Right kidney (tissue), 1 donor: ENCODE measurements around the gene OR51V1.
"Not testable (repeated sequence)": the region's sequence is repeated elsewhere in the genome, so short reads cannot be mapped to it uniquely, and the experiment has no call there.

Experiments
- DNase-seq: peaks from one replicate; pipeline ENCODE4 v3.0.0-alpha.2; 2016

The OR51V1 gene

GRCh38 chr11:5230266-5230665, 29.8 kb upstream of the OR51V1 start:
- no peak for DNase-seq

- DNase-seq: no peak
These were observed 29.3 kb upstream of the OR51V1 start for GRCh38 chr11:5229796-5230195.

- no peak for DNase-seq
These were observed 28.9 kb upstream of the OR51V1 start for GRCh38 chr11:5229356-5229755.

DNA sequence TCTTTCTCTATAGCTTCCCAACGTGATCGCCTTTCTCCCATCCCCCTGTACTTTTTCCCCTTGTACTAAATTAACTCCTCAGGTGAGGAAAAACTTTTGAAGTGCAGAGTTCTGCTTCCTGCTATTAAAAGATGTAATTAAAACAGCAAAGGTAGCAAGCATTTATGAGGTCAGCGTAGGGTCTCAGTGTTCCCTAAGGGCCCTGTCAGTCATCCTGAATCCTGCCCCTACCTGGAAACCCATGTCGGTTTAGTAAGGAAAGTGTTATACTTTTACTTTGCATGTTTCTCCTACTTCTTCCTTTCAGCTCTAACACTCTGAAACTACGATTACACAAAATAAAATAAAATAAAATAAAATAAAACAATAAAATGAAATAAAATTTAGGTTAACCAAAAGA, 27.6 kb upstream of the OR51V1 start:
- DNase-seq: no peak

DNA sequence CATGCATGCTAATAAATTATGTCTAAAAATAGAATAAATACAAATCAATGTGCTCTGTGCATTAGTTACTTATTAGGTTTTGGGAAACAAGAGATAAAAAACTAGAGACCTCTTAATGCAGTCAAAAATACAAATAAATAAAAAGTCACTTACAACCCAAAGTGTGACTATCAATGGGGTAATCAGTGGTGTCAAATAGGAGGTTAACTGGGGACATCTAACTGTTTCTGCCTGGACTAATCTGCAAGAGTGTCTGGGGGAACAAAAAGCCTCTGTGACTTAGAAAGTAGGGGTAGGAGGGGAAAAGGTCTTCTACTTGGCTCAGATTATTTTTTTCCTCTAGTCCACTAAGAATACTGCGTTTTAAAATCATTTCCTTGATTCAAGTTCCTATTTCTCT, 27.2 kb upstream of the OR51V1 start:
- no peak for DNase-seq

- no peak for DNase-seq
These were observed 26.3 kb upstream of the OR51V1 start, which contains the start of gene HBB for GRCh38 chr11:5226732-5227310. Gene HBB, minus strand, starts transcription at chr11:5227071. Its CDS starts 50 bp downstream, at chr11:5227021.

- DNase-seq: no peak
These were observed 25.0 kb upstream of the OR51V1 start for GRCh38 chr11:5225480-5225871.

- no peak for DNase-seq
These were observed 24.3 kb upstream of the OR51V1 start for GRCh38 chr11:5224538-5225479.

DNA sequence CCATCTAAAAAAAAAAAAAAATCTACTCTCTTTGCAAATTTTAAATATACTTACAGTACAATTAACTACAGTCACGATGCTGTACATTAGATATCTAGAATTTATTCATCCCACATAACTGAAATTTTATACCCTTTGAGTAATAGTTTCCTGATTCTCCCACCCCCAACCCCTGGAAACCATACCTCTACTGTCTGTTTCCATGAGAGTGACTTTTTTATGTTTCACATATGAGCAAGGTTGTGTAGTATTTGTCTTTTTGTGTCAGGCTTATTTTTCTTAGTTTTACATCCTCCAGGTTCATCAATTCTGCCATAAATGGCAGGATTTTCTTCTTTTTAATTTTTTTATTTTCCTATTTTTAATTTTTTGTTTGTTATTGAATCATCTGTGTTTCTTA, 23.2 kb upstream of the OR51V1 start:
- no peak for DNase-seq

DNA sequence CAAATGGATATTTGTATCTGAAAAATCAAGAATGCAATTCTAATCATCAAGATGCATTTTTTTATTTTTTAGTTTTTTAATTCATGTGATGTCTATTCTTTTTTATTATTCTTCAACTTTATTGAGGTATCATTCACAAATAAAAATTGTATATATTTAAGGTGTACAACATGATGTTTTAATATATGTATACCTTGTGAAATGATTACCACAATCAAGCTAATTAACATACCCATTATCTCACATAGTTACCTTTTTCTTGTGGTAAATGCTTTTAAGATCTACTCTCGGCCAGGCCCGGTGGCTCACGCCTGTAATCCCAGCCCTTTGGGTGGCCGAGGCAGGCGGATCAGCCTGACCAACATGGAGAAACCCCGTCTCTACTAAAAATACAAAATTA, 22.7 kb upstream of the OR51V1 start:
- no peak for DNase-seq

DNA sequence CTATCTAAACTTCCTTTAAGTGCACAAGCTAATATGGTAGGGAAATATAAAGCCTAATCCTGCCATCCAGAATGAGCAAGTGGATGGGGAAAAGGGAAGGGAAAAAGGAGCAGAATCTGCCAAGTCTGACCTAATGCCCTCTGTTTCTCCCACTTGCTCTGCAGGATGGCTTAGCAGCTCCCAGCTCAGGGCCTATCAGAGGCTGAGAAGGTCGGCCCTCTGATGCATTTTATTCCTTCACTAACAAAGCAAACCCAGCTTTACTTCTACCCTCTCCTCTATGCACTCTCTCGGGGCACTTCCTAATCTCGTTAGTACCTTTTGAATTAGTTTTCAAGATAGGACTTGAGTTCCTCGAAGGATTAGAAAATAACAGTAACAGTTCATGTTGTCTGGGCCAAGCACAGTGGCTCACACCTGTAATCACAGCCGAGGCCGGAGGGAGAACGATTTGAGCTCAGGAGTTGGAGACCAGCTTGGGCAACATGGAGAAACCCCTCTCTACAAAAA, 9.9 kb upstream of the OR51V1 start:
- DNase-seq: no peak

GRCh38 chr11:5204787-5205186, 4.3 kb upstream of the OR51V1 start:
- peak; percentile 6 for DNase-seq

GRCh38 chr11:5203366-5203765, 2.9 kb upstream of the OR51V1 start:
- DNase-seq: no peak

- no peak for DNase-seq
These were observed 2.2 kb downstream of the OR51V1 start for GRCh38 chr11:5198285-5198684.

DNA sequence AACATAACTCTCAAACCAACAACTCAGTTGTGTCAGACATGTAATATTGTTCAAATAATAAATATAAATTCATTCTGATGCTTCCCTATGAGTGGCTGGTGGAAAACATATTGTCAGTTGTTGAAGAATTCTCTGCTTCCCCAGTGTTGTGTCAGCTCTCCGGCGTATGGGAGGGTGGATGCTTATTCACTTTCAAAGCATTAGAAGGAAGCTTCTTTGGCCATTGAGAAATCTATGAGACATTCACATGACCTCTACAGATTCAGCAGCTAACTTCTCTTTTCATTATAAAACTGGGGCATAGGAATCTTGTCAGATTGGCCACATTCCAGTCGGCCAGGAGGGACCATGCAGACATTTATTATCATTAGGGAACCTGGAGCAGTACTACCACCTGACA, 2.9 kb downstream of the OR51V1 start:
- no peak for DNase-seq

- no peak for DNase-seq
These were observed 3.8 kb downstream of the OR51V1 start for GRCh38 chr11:5196731-5197130.

DNA sequence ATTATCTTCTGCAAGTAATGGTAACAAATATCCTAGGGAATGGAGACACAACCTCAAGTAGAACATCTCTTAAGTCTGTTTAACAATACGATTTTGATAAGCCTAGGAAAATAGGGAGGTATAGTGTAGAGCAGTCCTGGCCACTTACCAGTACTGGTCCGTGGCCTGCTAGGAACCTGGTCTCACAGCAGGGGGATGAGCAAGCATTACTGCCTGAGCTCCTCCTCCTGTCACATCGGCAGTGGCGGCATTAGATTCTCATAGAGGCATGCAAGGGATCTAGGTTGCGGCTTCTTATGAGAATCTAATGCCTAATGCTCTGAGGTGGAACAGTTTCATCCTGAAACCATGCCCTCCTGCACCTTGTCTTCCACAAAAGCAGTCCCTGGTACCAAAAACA, 4.4 kb downstream of the OR51V1 start:
- no peak for DNase-seq

GRCh38 chr11:5192738-5193137, 7.7 kb downstream of the OR51V1 start:
- DNase-seq: no peak

DNA sequence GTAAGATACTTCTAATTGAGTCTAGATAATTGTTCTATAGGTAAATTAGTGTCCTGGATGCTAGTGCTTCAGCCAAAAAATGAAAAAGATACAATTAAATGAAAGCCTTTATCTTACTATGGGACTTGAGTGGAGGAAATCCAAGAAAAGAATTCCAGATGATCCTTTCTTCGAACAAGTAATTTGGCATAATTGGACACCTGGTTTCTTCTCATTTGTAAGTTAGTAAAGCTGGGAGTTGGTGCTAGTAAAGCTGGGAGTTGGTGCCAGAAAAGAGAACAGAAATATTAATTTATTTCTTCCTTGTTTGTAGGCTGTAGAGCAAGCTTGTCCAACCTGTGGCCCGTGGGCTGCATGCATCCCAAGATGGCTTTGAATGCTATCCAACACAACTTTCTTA, 12.3 kb downstream of the OR51V1 start:
- no peak for DNase-seq

GRCh38 chr11:5178046-5178837, 22.2 kb downstream of the OR51V1 start:
- no peak for DNase-seq

DNA sequence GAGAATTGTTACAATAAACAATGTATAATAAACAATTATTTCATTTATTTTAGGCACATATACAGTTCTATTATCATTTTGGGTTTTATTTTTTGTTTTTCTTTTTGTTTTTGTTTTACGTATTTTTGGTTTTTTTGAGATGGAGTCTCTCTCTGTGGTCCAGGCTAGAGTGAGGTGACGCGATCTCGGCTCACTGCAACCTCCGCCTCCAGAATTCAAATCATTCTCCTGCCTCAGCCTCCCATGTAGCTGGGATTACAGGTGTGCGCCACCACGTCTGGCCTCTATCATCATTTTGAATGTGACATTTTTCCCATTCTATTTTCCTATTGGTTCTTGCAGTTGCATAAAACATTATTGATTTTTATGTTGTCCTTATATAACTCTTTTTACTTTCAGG, 25.5 kb downstream of the OR51V1 start:
- DNase-seq: no peak

GRCh38 chr11:5171856-5172255, 28.6 kb downstream of the OR51V1 start:
- DNase-seq: no peak

GRCh38 chr11:5165898-5166297, 34.6 kb downstream of the OR51V1 start:
- DNase-seq: not testable (repeated sequence)
